Measurements from ENCODE around the gene NECTIN1.
"Not testable (repeated sequence)": the region's sequence is repeated elsewhere in the genome, so short reads cannot be mapped to it uniquely, and the experiment has no call there.

The NECTIN1 gene

DNA sequence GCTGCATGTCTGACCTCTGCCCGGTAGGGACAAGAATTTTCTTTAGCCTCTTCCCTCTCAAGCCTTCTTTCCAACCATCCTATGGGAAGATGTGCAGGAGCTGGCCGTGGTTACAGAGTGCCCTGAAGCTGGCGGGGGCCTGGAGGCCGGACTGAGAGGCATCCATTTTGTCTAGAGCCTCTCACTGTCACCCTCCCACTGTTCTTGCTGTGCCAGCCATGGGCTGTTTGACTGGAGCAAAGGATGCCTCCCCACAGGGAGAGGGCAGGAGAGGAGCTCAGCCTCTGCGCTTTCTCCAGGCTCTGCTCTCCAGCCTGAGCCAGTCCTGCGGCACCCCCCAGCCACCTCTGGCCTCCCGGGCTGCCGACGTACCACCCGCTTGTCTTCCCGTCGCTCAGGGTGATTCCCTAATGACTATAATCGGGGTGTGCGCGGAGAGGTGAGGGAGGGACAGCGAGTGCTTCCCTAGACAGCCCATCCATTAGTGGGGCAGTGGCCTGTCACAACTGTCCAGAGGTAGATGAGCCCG lies 123.8 kb downstream of the NECTIN1 start:
- Histone ChIP-seq H3K9ac (ENCODE audit: low read length) (no peak overlapping the region), H3K4me1 (ENCODE audit: low read length) (peaks cover 10% of the 10 kb centered on the region)

DNA sequence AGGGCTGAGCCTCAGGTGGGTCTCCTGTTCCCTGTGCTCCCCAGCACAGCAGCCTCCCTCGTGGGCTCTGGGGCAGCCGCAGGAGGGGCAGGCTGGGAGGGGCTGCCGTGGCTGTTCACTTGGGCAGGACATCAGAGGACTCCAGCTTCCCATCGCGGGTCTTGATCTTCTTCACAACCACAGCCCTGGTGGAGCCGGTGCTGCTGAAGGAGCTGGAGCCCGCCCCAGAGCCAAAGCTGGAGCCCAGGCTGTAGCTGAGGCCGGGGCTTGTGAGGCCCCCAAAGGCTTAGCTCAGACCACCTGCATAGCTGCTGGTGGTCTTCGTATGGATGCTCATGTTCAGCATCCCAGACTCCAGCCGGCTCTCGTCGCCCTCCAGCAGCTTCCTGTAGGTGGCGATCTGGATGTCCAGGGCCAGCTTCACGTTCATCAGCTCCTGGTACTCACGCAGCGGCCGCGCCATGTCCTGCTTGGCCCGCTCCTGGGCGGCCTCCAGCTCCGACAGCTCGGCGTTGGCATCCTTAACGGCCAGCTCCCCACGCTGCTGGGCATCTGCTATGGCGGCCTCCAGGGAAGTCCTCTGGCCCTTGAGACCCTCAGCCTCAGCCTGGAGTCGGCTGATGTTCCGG lies 126.1 kb downstream of the NECTIN1 start:
- Histone ChIP-seq H3K36me3 (replicated peaks; ENCODE audit: low read depth, low read length) (no peaks in the 10 kb centered on the region), H4K20me1 (ENCODE audit: insufficient read depth, low read length) (no peaks in the 10 kb centered on the region), H3K27me3 (ENCODE audit: low read depth, low read length) (peaks cover 30% of the 10 kb centered on the region), H3K4me1 (ENCODE audit: low read length) (peaks cover 16% of the 10 kb centered on the region), H3K27ac (ENCODE audit: low read length) (no peak overlapping the region), H3K4me3 (ENCODE audit: low read length) (no peak overlapping the region), H3K9ac (ENCODE audit: low read length) (no peak overlapping the region), H3K9me3 (ENCODE audit: insufficient read depth, low read length) (no peaks in the 10 kb centered on the region), H3K4me2 (ENCODE audit: low read length) (no peak overlapping the region), H2AFZ (ENCODE audit: low read depth, low read length) (no peak overlapping the region), H3K79me2 (ENCODE audit: low read length) (no peaks in the 10 kb centered on the region)
- TF ChIP-seq, protein P1, sequence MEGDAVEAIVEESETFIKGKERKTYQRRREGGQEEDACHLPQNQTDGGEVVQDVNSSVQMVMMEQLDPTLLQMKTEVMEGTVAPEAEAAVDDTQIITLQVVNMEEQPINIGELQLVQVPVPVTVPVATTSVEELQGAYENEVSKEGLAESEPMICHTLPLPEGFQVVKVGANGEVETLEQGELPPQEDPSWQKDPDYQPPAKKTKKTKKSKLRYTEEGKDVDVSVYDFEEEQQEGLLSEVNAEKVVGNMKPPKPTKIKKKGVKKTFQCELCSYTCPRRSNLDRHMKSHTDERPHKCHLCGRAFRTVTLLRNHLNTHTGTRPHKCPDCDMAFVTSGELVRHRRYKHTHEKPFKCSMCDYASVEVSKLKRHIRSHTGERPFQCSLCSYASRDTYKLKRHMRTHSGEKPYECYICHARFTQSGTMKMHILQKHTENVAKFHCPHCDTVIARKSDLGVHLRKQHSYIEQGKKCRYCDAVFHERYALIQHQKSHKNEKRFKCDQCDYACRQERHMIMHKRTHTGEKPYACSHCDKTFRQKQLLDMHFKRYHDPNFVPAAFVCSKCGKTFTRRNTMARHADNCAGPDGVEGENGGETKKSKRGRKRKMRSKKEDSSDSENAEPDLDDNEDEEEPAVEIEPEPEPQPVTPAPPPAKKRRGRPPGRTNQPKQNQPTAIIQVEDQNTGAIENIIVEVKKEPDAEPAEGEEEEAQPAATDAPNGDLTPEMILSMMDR (IDR thresholded peaks at IDR 0.05; ENCODE audit: low read depth, low read length) = peak; percentile 20
- no peak for TF ChIP-seq EZH2phosphoT487 (IDR thresholded peaks at IDR 0.05; ENCODE audit: low read depth)

More for the DNA sequence above, 123.8 kb downstream of the NECTIN1 start:
- Histone ChIP-seq H4K20me1 (ENCODE audit: insufficient read depth, low read length) (no peaks in the 10 kb centered on the region), H3K9me3 (ENCODE audit: insufficient read depth, low read length) (no peaks in the 10 kb centered on the region), H3K4me3 (ENCODE audit: low read length) (no peak overlapping the region), H2AFZ (ENCODE audit: low read depth, low read length) (no peak overlapping the region), H3K36me3 (replicated peaks; ENCODE audit: low read depth, low read length) (no peaks in the 10 kb centered on the region), H3K27ac (ENCODE audit: low read length) (no peak overlapping the region), H3K27me3 (ENCODE audit: low read depth, low read length) (peaks cover 41% of the 10 kb centered on the region), H3K79me2 (ENCODE audit: low read length) (no peaks in the 10 kb centered on the region), H3K4me2 (ENCODE audit: low read length) (no peak overlapping the region)
- TF ChIP-seq, protein P1 (IDR thresholded peaks at IDR 0.05; ENCODE audit: low read depth, low read length) = no peak
- TF ChIP-seq EZH2phosphoT487 (IDR thresholded peaks at IDR 0.05; ENCODE audit: low read depth) = no peak

DNA sequence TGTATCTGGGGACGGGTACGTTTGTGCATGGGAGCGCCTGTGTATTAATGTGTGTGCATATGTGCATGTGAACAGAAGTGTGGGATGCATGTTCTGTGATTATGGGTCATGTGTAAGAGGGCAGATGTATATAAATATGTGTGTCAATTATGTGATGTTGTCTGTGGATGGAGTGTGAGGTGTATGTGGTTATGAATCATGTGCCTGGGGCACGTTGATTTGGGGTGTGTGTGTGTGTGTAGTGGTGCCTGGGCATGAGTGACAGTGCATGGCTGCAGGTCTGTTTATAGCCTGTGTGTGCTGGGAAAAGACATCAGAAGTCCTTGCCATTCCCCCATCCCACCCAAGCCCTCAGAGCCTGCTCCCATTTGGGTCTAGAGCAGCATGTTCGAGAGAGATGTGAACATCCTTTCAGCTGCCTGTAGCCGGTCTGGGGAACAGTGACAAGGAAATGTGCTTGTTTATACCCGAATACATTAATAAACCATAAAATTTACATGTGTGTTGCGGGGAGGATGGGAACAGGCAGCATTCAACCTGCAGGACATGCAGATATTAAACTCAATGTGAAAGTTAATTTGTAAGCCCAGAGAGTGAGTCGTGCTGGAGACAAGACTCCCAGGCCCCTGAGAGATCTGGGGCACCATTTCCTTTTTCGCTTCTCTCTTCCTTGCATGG lies 129.0 kb downstream of the NECTIN1 start:
- Histone ChIP-seq H4K20me1 (ENCODE audit: insufficient read depth, low read length) (no peaks in the 10 kb centered on the region), H3K27me3 (ENCODE audit: low read depth, low read length) (peaks cover 13% of the 10 kb centered on the region), H3K4me3 (ENCODE audit: low read length) (peak overlapping the region; percentile 35), H2AFZ (ENCODE audit: low read depth, low read length) (no peak overlapping the region), H3K36me3 (replicated peaks; ENCODE audit: low read depth, low read length) (no peaks in the 10 kb centered on the region), H3K79me2 (ENCODE audit: low read length) (no peaks in the 10 kb centered on the region), H3K9ac (ENCODE audit: low read length) (no peak overlapping the region), H3K4me1 (ENCODE audit: low read length) (peaks cover 16% of the 10 kb centered on the region), H3K4me2 (ENCODE audit: low read length) (peak overlapping the region; percentile 62), H3K9me3 (ENCODE audit: insufficient read depth, low read length) (no peaks in the 10 kb centered on the region), H3K27ac (ENCODE audit: low read length) (no peak overlapping the region)
- TF ChIP-seq, protein P1 (IDR thresholded peaks at IDR 0.05; ENCODE audit: low read depth, low read length) = no peak
- TF ChIP-seq EZH2phosphoT487 (IDR thresholded peaks at IDR 0.05; ENCODE audit: low read depth) = no peak

DNA sequence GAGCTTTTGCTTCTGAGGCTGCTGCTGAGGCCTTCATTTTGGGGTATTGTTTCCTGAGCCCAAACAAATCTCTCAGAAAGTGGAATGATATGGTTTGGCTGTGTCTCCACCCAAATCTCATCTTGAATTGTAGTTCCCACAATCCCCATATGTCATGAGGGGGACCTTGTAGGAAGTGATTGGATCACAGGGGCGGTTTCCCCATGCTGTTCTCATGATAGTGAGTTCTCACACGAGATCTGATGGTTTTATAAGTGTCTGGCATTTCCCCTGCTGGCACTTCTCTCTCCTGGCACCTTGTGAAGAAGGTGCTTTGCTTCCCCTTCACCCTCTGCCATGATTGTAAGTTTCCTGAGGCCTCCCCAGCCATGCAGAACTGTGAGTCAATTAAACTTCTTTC lies 133.1 kb downstream of the NECTIN1 start:
- H3K4me2 ChIP-seq (ENCODE audit: low read length); H3K9ac ChIP-seq (ENCODE audit: low read length); H3K79me2 ChIP-seq (ENCODE audit: low read length); H3K9me3 ChIP-seq (ENCODE audit: insufficient read depth, low read length); H2AFZ ChIP-seq (ENCODE audit: low read depth, low read length); H3K27me3 ChIP-seq (ENCODE audit: low read depth, low read length); H3K27ac ChIP-seq (ENCODE audit: low read length); H3K4me3 ChIP-seq (ENCODE audit: low read length); H3K36me3 ChIP-seq (replicated peaks; ENCODE audit: low read depth, low read length); H4K20me1 ChIP-seq (ENCODE audit: insufficient read depth, low read length): not testable (repeated sequence)
- H3K4me1 ChIP-seq (ENCODE audit: low read length) = peaks cover 13% of the 10 kb centered on the region
